HCT116 (cell line): Measurements from ENCODE around the gene HCLS1. TPM values are rescaled to one million over a fixed set of nuclear protein-coding genes. Genes with fewer than 3 reads are reported as not detected.
"Not testable (repeated sequence)": the region's sequence is repeated elsewhere in the genome, so short reads cannot be mapped to it uniquely, and the experiment has no call there.

Experiments
- ATAC-seq: fragments of 200-7000 bp; cut with Tn5 transposase; 2 replicates; pipeline ENCODE4 v1.9.1; 2020; ENCODE audit warnings: mild to moderate bottlenecking, moderate library complexity
- BruUV-seq: library from RNA; stranded (reverse); fragments of 400-500 nt; replicated peaks from 2 replicates; lab custom pipeline; 2021; lab: Mats Ljungman, UMichigan
- CTCF ChIA-PET: fragments of 300-600 bp; sonication (Branson Sonifier 250); formaldehyde crosslinking; loops from one replicate; lab custom pipeline; 2021; ENCODE audit warnings: antibody characterized with exemption; lab: Charles Lee
- POLR2A ChIA-PET: fragments of 300-600, 350-600 bp; sonication (Branson Sonifier 250); formaldehyde crosslinking; loops from one replicate; lab custom pipeline; 2021; ENCODE audit warnings: antibody characterized with exemption; lab: Charles Lee
- RAD21 ChIA-PET, 2 experiments: fragments of 300-600 bp; sonication (Branson Sonifier 250); formaldehyde crosslinking; loops; one replicate each; lab custom pipeline; 2023; ENCODE audit warnings: low total read pairs in 2 of 2; ENCODE audit not compliant: uncharacterized antibody in 2 of 2, unreplicated experiment in 2 of 2, low non-redundant PET in 1 of 2; lab: Charles Lee
- DNase-seq: peaks from one replicate; pipeline ENCODE4 v3.0.0-alpha.2; 2010; ENCODE audit warnings: low read depth, low spot score
- H2AFZ ChIP-seq: fragments of 200-600 bp; shearing (Covaris generic), sonication (generic); 2 replicates; pipeline ENCODE4 v1.6.1; 2017; ENCODE audit warnings: low read depth, mixed run types, mixed read lengths, antibody characterized with exemption, low read length; ENCODE audit not compliant: poor library complexity, severe bottlenecking
- H3K27ac ChIP-seq: 2 replicates; pipeline ENCODE4 v1.5.1; 2012; ENCODE audit warnings: low read depth, low read length
- H3K27me3 ChIP-seq: fragments of 200-600 bp; sonication (generic); 2 replicates; pipeline ENCODE4 v1.6.1; 2016; ENCODE audit warnings: mixed run types, low read length, mixed read lengths; ENCODE audit not compliant: insufficient read depth
- H3K36me3 ChIP-seq, 2 experiments: fragments of 200-500 bp in 1 of 2; fragments of 200-600 bp in 1 of 2; sonication (Bioruptor generic) in 1 of 2; sonication (generic) in 1 of 2; 2 replicates each; pipeline versions ENCODE4 v1.5.1 to v1.6.1; 2014 to 2016; ENCODE audit warnings: low read length in 2 of 2, inconsistent platforms in 1 of 2, mixed read lengths in 1 of 2, mixed run types in 1 of 2; ENCODE audit not compliant: insufficient read depth in 2 of 2, control insufficient read depth in 1 of 2
- H3K4me1 ChIP-seq, 2 experiments: fragments of 200-600 bp in 1 of 2; sonication (generic) in 1 of 2; 2 replicates each; pipeline versions ENCODE4 v1.5.1 to v1.6.1; 2012 to 2017; ENCODE audit warnings: low read length in 2 of 2, inconsistent platforms in 1 of 2, mild to moderate bottlenecking in 1 of 2, mixed read lengths in 1 of 2, mixed run types in 1 of 2, moderate library complexity in 1 of 2; ENCODE audit not compliant: insufficient read depth in 2 of 2, control insufficient read depth in 1 of 2
- H3K4me2 ChIP-seq: fragments of 200-600 bp; sonication (generic); 2 replicates; pipeline ENCODE4 v1.6.1; 2017; ENCODE audit warnings: mixed run types, low read length, mixed read lengths
- H3K4me3 ChIP-seq, 2 experiments: fragments of 200-600 bp in 1 of 2; sonication (generic) in 1 of 2; replicated peaks in 1 of 2; 2 replicates each; pipeline ENCODE4 v1.5.1; 2011 to 2016; ENCODE audit warnings: low read length in 2 of 2, control low read depth in 1 of 2, low read depth in 1 of 2, mild to moderate bottlenecking in 1 of 2, mixed read lengths in 1 of 2, mixed run types in 1 of 2
- H3K79me2 ChIP-seq: fragments of 200-600 bp; sonication (generic); 2 replicates; pipeline ENCODE4 v1.6.1; 2017; ENCODE audit warnings: mild to moderate bottlenecking, mixed run types, low read length, moderate library complexity, mixed read lengths; ENCODE audit not compliant: insufficient read depth
- H3K9ac ChIP-seq: fragments of 200-600 bp; sonication (generic); 2 replicates; pipeline ENCODE4 v1.6.1; 2016; ENCODE audit warnings: low read length, mixed read lengths
- H3K9me2 ChIP-seq: fragments of 200-600 bp; sonication (generic), shearing (Covaris generic); 2 replicates; pipeline ENCODE4 v1.6.1; 2017; ENCODE audit warnings: mixed run types, mild to moderate bottlenecking, moderate library complexity; ENCODE audit not compliant: insufficient read depth
- H3K9me3 ChIP-seq, 2 experiments: fragments of 200-500 bp in 1 of 2; fragments of 200-600 bp in 1 of 2; sonication (Bioruptor generic) in 1 of 2; sonication (generic) in 1 of 2; 2 replicates each; pipeline ENCODE4 v1.6.1; 2014 to 2017; ENCODE audit warnings: low read length in 2 of 2, mixed read lengths in 2 of 2, inconsistent platforms in 1 of 2, low read depth in 1 of 2, mild to moderate bottlenecking in 1 of 2, mixed run types in 1 of 2, moderate library complexity in 1 of 2; ENCODE audit not compliant: control insufficient read depth in 1 of 2, insufficient read depth in 1 of 2
- H4K20me1 ChIP-seq: fragments of 200-600 bp; sonication (generic), shearing (Covaris generic); 2 replicates; pipeline ENCODE4 v1.6.1; 2017; ENCODE audit warnings: mixed run types, mild to moderate bottlenecking, moderate library complexity; ENCODE audit not compliant: insufficient read depth
- ATF3 ChIP-seq: IDR thresholded peaks from 2 replicates; pipeline ENCODE4 v1.6.1; 2012
- CBX3 ChIP-seq: IDR thresholded peaks from 2 replicates; pipeline ENCODE4 v1.6.1; 2012; ENCODE audit warnings: low read depth
- CEBPB ChIP-seq: IDR thresholded peaks from 2 replicates; pipeline ENCODE4 v1.6.1; 2012; ENCODE audit warnings: low read depth
- EGR1 ChIP-seq: IDR thresholded peaks from 2 replicates; pipeline ENCODE4 v1.6.1; 2012; ENCODE audit warnings: low read depth
- ELF1 ChIP-seq: IDR thresholded peaks from 2 replicates; pipeline ENCODE4 v1.6.1; 2012; ENCODE audit warnings: low read depth, borderline replicate concordance
- EZH2 ChIP-seq: fragments of 200-600 bp; sonication (generic); IDR thresholded peaks from 2 replicates; pipeline ENCODE4 v1.6.1; 2017; ENCODE audit warnings: antibody characterized with exemption, mixed run types
- EZH2phosphoT487 ChIP-seq: fragments of 200-600 bp; IDR thresholded peaks from 2 replicates; pipeline ENCODE4 v1.6.1; 2018; ENCODE audit warnings: antibody characterized with exemption, borderline replicate concordance
- JUND ChIP-seq: IDR thresholded peaks from 2 replicates; pipeline ENCODE4 v1.6.1; 2012
- POLR2A ChIP-seq: IDR thresholded peaks from 2 replicates; pipeline ENCODE4 v1.7.0; 2011; ENCODE audit warnings: borderline replicate concordance; ENCODE audit not compliant: insufficient read depth, insufficient read length; ENCODE audit errors: extremely low read depth
- RAD21 ChIP-seq: IDR thresholded peaks from 2 replicates; pipeline ENCODE4 v1.6.1; 2012; ENCODE audit warnings: low read depth, mild to moderate bottlenecking
- REST ChIP-seq: IDR thresholded peaks from 2 replicates; pipeline ENCODE4 v1.6.1; 2012; ENCODE audit warnings: low read depth
- SIN3A ChIP-seq: IDR thresholded peaks from 2 replicates; pipeline ENCODE4 v1.6.1; 2012; ENCODE audit warnings: low read depth
- SP1 ChIP-seq: IDR thresholded peaks from 2 replicates; pipeline ENCODE4 v1.6.1; 2012; ENCODE audit warnings: low read depth
- SRF ChIP-seq: IDR thresholded peaks from 2 replicates; pipeline ENCODE4 v1.6.1; 2012; ENCODE audit warnings: low read depth
- TCF7L2 ChIP-seq: IDR thresholded peaks from 2 replicates; pipeline ENCODE4 v1.7.0; 2011; ENCODE audit warnings: borderline replicate concordance, inconsistent platforms; ENCODE audit not compliant: insufficient read depth, insufficient read length; ENCODE audit errors: extremely low read depth
- ZBTB33 ChIP-seq: IDR thresholded peaks from 2 replicates; pipeline ENCODE4 v1.6.1; 2011; ENCODE audit warnings: mild to moderate bottlenecking, low read length, moderate library complexity; ENCODE audit not compliant: insufficient replicate concordance; ENCODE audit errors: extremely low read depth
- ZFX ChIP-seq: fragments of 450-650 bp; IDR thresholded peaks from 2 replicates; pipeline ENCODE4 v1.6.1; 2017
- ZNF274 ChIP-seq: fragments of 200-500 bp; sonication (Bioruptor generic); IDR thresholded peaks from 2 replicates; pipeline ENCODE4 v1.6.1; 2014; ENCODE audit warnings: mild to moderate bottlenecking, low read depth, low read length, inconsistent platforms
- intact Hi-C: fragments of 100-400 bp; cut with micrococcal nuclease; formaldehyde crosslinking; loops from 2 replicates; pipeline ENCODE4 v1.10.0; 2022
- total RNA-seq: library from RNA; stranded (reverse); gene quantifications from one replicate; pipeline ENCODE4 v1.2.1, GENCODE V29; 2021; ENCODE audit not compliant: unreplicated experiment

Gene HCLS1
- total RNA-seq, 1 experiment from 2014 or later, result 1.6 TPM

- BruUV-seq, result no TSS peak
- Histone ChIP-seq H3K4me2 (no peak overlapping the region), H4K20me1 (no peaks in the 10 kb centered on the region), H3K4me1 (no peaks in the 10 kb centered on the region), H3K9ac (no peak overlapping the region), H3K79me2 (no peaks in the 10 kb centered on the region), H3K36me3 (no peaks in the 10 kb centered on the region), H3K9me2 (no peaks in the 10 kb centered on the region), H3K27me3 (no peaks in the 10 kb centered on the region), H3K27ac (no peak overlapping the region), H3K9me3 (no peaks in the 10 kb centered on the region), H2AFZ (no peak overlapping the region), H3K4me3 (no peak overlapping the region)
- TF ChIP-seq POLR2A (no peak), TCF7L2 (no peak), ATF3 (no peak), SP1 (no peak), JUND (no peak), ZBTB33 (no peak), SIN3A (no peak), CBX3 (no peak), EZH2 (no peak), REST (no peak), ZFX (no peak), RAD21 (no peak), CEBPB (no peak), EGR1 (no peak), EZH2phosphoT487 (no peak), ZNF274 (no peak), SRF (no peak), ELF1 (no peak)
- no peak for DNase-seq
- ATAC-seq, result no peak
- RAD21 ChIA-PET, result no interaction called here
- intact Hi-C loops, result no loop called here
- CTCF ChIA-PET, result no interaction called here
- POLR2A ChIA-PET, result no interaction called here
Observed at GRCh38 chr3:121594850-121595249, 65.9 kb downstream of the HCLS1 start.

GRCh38 chr3:121593806-121594205, 66.9 kb downstream of the HCLS1 start:
- BruUV-seq, RAD21 ChIA-PET: not testable (repeated sequence)

More at GRCh38 chr3:121593806-121594205, 66.9 kb downstream of the HCLS1 start:
- H3K4me1 ChIP-seq, H3K27ac ChIP-seq, H2AFZ ChIP-seq, ATAC-seq, H3K79me2 ChIP-seq, H4K20me1 ChIP-seq, H3K4me2 ChIP-seq, H3K9ac ChIP-seq, POLR2A ChIA-PET, H3K9me2 ChIP-seq, DNase-seq, H3K36me3 ChIP-seq, H3K4me3 ChIP-seq, H3K9me3 ChIP-seq, H3K27me3 ChIP-seq, CTCF ChIA-PET, intact Hi-C loops: not testable (repeated sequence)
